ENCODE data around the gene SLC29A1.

SLC29A1 gene

GRCh38 chr6:44251576-44252524 is 28.5 kb downstream of the SLC29A1 start:
- in situ Hi-C loops (cut with HindIII; ENCODE audit: low pct_unique_long_range_greater_than_20kb, low sequenced_read_pairs): no loop called here
- DNase-seq (ENCODE audit: low read depth in 1 of 2, low spot score in 1 of 2): no peak
- TF ChIP-seq JUND (IDR thresholded peaks at IDR 0.05; ENCODE audit: low read depth): no peak

- DNase-seq (ENCODE audit: low read depth in 1 of 2, low spot score in 1 of 2): peak in 1 of 2 experiments; percentile 75
- in situ Hi-C loops (cut with HindIII; ENCODE audit: low pct_unique_long_range_greater_than_20kb, low sequenced_read_pairs): no loop called here
- TF ChIP-seq JUND (IDR thresholded peaks at IDR 0.05; ENCODE audit: low read depth): no peak
Measured at GRCh38 chr6:44253307-44254101, 30.1 kb downstream of the SLC29A1 start.

DNA sequence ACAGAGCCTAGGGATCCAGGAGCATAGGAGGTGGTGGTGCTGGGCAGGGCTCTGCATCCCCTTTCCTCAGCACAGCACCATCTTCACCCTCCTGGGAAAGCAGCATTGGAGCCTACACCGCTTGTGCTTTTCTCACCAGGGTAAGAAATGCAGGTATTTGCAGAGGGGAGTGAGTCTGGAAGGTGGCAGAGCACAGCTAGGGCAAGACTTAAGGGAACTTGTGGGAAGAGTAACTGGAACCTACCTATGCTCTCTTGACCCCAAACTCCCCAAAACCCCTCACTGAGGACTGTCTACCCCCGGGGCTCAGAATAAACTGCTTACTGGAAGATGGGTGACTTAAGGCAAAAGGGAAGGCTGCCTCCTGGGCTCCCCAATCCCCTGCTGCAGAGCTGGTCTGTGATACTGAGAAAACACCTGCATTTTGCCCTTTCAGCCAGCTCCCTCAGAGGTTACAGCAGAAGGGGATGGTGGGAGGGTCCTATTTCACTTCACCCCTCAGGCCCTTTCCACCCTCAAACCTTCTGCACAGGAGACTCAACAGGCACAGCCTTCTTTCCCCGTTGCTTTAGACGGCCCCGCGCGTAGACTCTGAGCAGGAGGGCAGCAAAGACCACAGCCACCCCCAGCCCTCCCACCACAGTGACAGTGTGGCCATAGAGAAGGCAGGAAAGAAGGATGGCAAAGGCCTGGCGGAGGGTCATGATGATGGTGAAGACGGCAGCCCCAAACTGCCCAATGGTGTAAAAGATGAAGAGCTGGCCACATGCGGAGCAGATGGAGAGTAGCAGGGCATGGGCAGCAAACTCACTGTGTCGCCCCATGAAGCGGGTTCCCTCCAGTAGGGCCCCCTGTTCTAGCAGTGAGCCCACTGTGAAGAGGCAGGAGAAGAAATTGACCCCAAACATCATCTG is 31.1 kb downstream of the SLC29A1 start:
- no peak for TF ChIP-seq JUND (IDR thresholded peaks at IDR 0.05; ENCODE audit: low read depth)
- in situ Hi-C loops (cut with HindIII; ENCODE audit: low pct_unique_long_range_greater_than_20kb, low sequenced_read_pairs): no loop called here
- no peak for DNase-seq (ENCODE audit: low read depth in 1 of 2, low spot score in 1 of 2)

GRCh38 chr6:44255105-44255808 is 31.9 kb downstream of the SLC29A1 start:
- TF ChIP-seq JUND (IDR thresholded peaks at IDR 0.05; ENCODE audit: low read depth): no peak
- peak in 1 of 2 experiments; percentile 35 for DNase-seq (ENCODE audit: low read depth in 1 of 2, low spot score in 1 of 2)
- in situ Hi-C loops (cut with HindIII; ENCODE audit: low pct_unique_long_range_greater_than_20kb, low sequenced_read_pairs): no loop called here

DNA sequence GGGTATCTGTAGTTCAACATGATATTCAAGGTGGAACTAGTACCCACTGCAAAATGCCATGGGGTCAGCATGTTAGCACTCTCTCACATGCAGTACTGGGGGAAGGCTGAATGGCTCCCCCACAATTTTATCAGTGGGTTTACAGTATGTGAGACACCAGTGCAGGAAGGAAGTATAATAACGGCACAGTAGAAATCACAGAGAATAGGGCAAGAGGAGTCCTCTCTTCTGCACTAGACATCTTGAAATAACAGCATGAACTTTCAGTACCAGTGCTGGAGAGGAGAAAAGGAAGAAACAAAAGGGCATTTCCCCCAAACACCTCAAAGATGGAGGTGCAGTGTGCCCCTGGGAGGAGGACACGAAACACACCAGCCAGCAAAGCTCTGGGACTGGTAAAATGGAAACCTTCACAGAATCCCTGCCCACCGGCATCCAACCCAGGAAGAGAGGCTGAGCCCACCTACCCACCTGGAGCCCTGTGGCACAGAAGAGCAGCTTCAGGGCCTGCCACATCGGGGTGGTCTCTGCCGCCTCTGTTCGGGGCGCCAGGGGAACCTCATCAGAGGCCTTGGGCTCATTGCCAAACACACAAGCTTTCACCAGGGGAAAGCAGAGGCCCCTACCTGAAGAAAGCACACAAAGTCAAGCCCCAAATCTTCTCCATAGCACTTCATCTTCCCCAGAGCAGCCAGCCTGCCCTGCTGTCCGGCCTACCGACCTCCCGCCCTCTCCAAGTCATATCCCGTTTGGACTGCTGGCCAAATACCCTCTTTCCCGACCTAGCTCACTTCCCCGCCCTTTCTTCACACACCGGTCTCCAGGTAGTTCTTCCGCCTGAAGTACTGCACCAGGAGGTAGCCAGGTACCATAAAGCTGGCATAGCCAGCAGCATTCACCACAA is 32.7 kb downstream of the SLC29A1 start:
- no peak for TF ChIP-seq JUND (IDR thresholded peaks at IDR 0.05; ENCODE audit: low read depth)
- in situ Hi-C loops (cut with HindIII; ENCODE audit: low pct_unique_long_range_greater_than_20kb, low sequenced_read_pairs): no loop called here
- DNase-seq (ENCODE audit: low read depth in 1 of 2, low spot score in 1 of 2): peak in 1 of 2 experiments; percentile 42

- in situ Hi-C loops (cut with HindIII; ENCODE audit: low pct_unique_long_range_greater_than_20kb, low sequenced_read_pairs): no loop called here
- no peak for DNase-seq (ENCODE audit: low read depth in 1 of 2, low spot score in 1 of 2)
- no peak for TF ChIP-seq JUND (IDR thresholded peaks at IDR 0.05; ENCODE audit: low read depth)
Measured at GRCh38 chr6:44256775-44257024, 33.3 kb downstream of the SLC29A1 start.

DNA sequence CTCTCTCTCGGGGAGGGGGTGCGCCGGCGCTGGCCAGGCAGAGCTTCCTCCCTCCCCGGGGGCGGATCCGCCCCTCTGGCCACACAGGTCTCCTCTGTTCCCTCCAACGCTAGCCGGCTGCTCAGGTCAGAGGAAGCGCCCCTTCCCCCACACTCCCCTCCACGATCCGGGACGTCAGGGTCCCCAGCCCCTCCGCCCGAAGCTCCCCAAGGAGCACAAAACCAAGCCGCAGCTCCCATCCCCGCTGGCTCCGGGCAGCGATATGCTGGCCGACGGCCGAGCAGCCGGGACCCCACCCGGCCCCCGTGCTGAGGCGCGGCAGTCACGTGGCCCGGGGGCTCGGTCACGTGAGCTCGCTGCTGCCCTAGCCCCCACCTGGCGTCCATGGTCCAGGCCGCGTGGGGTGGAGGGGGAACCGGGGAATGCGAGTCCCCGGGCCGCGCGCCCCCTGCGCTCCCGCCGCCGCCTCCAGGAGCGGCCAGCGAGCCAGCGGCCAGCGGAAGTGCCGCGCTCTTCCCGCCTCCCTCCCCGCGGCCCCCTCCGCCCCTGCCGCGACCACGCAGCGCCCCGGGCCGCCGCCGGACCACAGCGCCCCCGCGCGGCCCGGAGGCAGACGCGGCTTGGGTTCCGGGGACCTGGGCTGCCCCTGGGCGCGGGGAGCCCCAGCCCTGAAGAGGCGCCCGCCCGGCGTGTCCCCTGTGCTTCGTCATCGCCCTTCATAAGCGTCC is 33.8 kb downstream of the SLC29A1 start, which contains the start of gene SLC35B2:
TSS of gene SLC35B2 (minus strand) at position 504 of the 728 bp plus-strand sequence. CDS start at position 386, 118 bp downstream.
- no peak for TF ChIP-seq JUND (IDR thresholded peaks at IDR 0.05; ENCODE audit: low read depth)
- in situ Hi-C loops (cut with HindIII; ENCODE audit: low pct_unique_long_range_greater_than_20kb, low sequenced_read_pairs): no loop called here
- peak; percentile 72 to 77 for DNase-seq (ENCODE audit: low read depth in 1 of 2, low spot score in 1 of 2)

GRCh38 chr6:44257753-44258324 is 34.4 kb downstream of the SLC29A1 start:
- DNase-seq (ENCODE audit: low read depth in 1 of 2, low spot score in 1 of 2): no peak
- in situ Hi-C loops (cut with HindIII; ENCODE audit: low pct_unique_long_range_greater_than_20kb, low sequenced_read_pairs): no loop called here
- no peak for TF ChIP-seq JUND (IDR thresholded peaks at IDR 0.05; ENCODE audit: low read depth)

GRCh38 chr6:44258325-44258863 is 35.0 kb downstream of the SLC29A1 start:
- no peak for DNase-seq (ENCODE audit: low read depth in 1 of 2, low spot score in 1 of 2)
- TF ChIP-seq JUND (IDR thresholded peaks at IDR 0.05; ENCODE audit: low read depth): no peak
- in situ Hi-C loops (cut with HindIII; ENCODE audit: low pct_unique_long_range_greater_than_20kb, low sequenced_read_pairs): no loop called here

GRCh38 chr6:44258921-44259320 is 35.5 kb downstream of the SLC29A1 start:
- DNase-seq (ENCODE audit: low read depth in 1 of 2, low spot score in 1 of 2): no peak
- in situ Hi-C loops (cut with HindIII; ENCODE audit: low pct_unique_long_range_greater_than_20kb, low sequenced_read_pairs): no loop called here
- TF ChIP-seq JUND (IDR thresholded peaks at IDR 0.05; ENCODE audit: low read depth): no peak

Data from T47D (cell line).